ENCODE results near the gene PKD2.
"Not testable (repeated sequence)": the region's sequence is repeated elsewhere in the genome, so short reads cannot be mapped to it uniquely, and the experiment has no call there.

The PKD2 gene

DNA sequence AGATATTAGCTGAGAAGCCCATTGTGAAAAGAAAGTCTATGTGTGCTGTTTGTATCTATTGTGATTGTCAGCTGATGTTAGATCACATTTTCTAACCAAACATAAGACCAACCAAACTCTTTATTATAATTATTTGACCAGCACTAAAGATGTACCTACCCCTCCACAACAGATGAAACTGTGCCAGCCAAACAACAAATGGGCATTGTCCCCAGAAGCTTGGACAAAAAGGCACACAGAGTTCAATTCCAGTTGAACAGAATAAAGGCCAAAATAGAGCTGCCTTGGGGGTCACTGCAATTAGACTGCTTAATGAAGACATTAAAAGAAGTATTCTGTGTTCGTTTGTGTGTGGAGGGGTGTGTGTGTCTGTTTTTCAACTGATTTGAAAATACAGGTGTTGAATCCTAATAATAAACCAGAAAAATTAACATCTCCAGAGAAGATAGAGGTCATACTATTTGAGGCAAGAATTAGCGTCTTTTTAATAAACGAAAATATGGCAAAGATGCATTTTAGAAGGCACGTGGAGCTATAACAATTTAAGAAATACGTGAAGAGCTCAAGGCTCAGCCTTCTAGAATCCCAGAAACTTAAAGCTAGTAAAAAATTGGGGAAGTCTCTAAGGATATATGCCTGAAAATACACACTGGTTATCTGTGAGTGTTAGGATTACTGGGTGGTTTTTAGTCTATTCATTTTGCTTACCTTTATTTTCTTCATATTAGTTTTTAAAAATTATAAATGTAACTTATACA, 29.7 kb upstream of the PKD2 start:
- Histone ChIP-seq H3K36me3 (ENCODE audit: control insufficient read depth, insufficient read depth, low read length) (no peaks in the 10 kb centered on the region), H3K4me3 (ENCODE audit: low read length) (no peak overlapping the region), H3K4me1 (ENCODE audit: control insufficient read depth, insufficient read depth, low read length) (no peaks in the 10 kb centered on the region), H3K27ac (ENCODE audit: low read depth, low read length) (no peak overlapping the region), H3K9ac (ENCODE audit: low read length) (no peak overlapping the region), H3K27me3 (ENCODE audit: control insufficient read depth, insufficient read depth, low read length) (no peaks in the 10 kb centered on the region)

DNA sequence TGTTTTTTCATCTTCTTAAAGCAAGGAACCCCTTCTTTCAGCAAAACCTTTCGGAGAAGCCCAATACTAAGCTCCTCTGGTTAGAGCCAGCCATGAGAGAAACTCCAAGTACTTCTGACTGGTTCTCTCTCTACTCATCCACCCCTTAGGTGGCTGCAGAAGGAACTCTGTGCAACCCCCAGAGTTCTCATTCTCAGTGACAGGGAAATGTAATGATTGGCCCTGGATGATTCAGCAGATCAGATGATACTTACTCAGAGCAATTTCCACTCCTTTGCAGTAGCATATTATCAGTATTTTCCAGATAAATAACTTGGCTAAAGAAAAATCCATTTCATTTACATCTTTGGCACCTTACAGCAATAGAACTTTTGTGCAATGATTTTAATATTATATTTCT, 28.8 kb upstream of the PKD2 start:
- H3K36me3 ChIP-seq (ENCODE audit: control insufficient read depth, insufficient read depth, low read length): no peaks in the 10 kb centered on the region
- no peak overlapping the region for H3K27ac ChIP-seq (ENCODE audit: low read depth, low read length)
- no peak overlapping the region for H3K9ac ChIP-seq (ENCODE audit: low read length)
- H3K4me3 ChIP-seq (ENCODE audit: low read length): no peak overlapping the region
- H3K4me1 ChIP-seq (ENCODE audit: control insufficient read depth, insufficient read depth, low read length): no peaks in the 10 kb centered on the region
- no peaks in the 10 kb centered on the region for H3K27me3 ChIP-seq (ENCODE audit: control insufficient read depth, insufficient read depth, low read length)

DNA sequence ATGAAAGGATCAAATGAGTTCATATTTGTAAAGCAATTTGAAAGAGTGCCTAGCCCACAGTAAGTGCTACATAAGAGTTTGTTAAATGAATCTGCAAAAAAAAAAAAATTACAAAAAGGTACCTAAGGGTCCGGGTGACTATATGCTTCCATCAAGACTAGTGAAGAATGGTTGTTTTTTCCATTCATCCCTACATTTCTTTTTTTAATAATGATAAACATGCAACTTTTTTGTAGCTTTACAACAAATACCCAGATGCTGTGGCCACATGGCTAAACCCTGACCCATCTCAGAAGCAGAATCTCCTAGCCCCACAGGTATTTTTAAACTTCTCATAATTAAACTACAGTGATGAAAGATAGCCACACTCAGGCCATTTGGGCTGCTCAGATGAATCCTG, 27.6 kb upstream of the PKD2 start:
- H3K36me3 ChIP-seq (ENCODE audit: control insufficient read depth, insufficient read depth, low read length): no peaks in the 10 kb centered on the region
- H3K4me1 ChIP-seq (ENCODE audit: control insufficient read depth, insufficient read depth, low read length): no peaks in the 10 kb centered on the region
- no peaks in the 10 kb centered on the region for H3K27me3 ChIP-seq (ENCODE audit: control insufficient read depth, insufficient read depth, low read length)
- no peak overlapping the region for H3K4me3 ChIP-seq (ENCODE audit: low read length)
- no peak overlapping the region for H3K27ac ChIP-seq (ENCODE audit: low read depth, low read length)
- H3K9ac ChIP-seq (ENCODE audit: low read length): no peak overlapping the region

DNA sequence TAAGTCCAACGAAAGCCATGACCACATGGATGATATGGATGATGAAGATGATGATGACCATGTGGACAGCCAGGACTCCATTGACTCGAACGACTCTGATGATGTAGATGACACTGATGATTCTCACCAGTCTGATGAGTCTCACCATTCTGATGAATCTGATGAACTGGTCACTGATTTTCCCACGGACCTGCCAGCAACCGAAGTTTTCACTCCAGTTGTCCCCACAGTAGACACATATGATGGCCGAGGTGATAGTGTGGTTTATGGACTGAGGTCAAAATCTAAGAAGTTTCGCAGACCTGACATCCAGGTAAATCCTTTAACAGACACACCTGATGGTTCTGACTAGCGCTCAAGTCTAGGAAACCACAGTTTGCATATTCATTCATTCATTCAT, 25.9 kb upstream of the PKD2 start:
- H3K4me1 ChIP-seq (ENCODE audit: control insufficient read depth, insufficient read depth, low read length): no peaks in the 10 kb centered on the region
- no peak overlapping the region for H3K9ac ChIP-seq (ENCODE audit: low read length)
- no peak overlapping the region for H3K4me3 ChIP-seq (ENCODE audit: low read length)
- no peak overlapping the region for H3K27ac ChIP-seq (ENCODE audit: low read depth, low read length)
- H3K27me3 ChIP-seq (ENCODE audit: control insufficient read depth, insufficient read depth, low read length): no peaks in the 10 kb centered on the region
- H3K36me3 ChIP-seq (ENCODE audit: control insufficient read depth, insufficient read depth, low read length): no peaks in the 10 kb centered on the region

DNA sequence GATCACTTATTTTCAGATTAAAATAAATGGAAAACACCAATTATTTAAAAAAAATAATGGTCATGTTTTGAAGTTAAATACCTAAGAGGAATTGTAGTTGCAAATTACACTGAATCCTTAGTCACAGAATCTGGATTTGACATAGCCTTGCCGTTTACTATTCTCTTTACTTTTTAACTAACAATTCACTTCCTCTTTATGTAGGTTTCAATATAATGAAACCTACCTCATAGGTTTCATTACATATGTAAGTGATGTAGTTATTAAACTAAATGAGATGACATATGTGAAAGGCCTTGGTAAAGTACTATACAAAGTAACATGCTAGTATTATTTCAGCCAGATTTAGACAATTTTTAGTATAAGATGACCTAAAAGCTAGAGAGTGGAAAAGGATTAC, 25.4 kb upstream of the PKD2 start:
- no peaks in the 10 kb centered on the region for H3K36me3 ChIP-seq (ENCODE audit: control insufficient read depth, insufficient read depth, low read length)
- H3K9ac ChIP-seq (ENCODE audit: low read length): no peak overlapping the region
- H3K27me3 ChIP-seq (ENCODE audit: control insufficient read depth, insufficient read depth, low read length): no peaks in the 10 kb centered on the region
- H3K4me1 ChIP-seq (ENCODE audit: control insufficient read depth, insufficient read depth, low read length): no peaks in the 10 kb centered on the region
- no peak overlapping the region for H3K27ac ChIP-seq (ENCODE audit: low read depth, low read length)
- no peak overlapping the region for H3K4me3 ChIP-seq (ENCODE audit: low read length)

DNA sequence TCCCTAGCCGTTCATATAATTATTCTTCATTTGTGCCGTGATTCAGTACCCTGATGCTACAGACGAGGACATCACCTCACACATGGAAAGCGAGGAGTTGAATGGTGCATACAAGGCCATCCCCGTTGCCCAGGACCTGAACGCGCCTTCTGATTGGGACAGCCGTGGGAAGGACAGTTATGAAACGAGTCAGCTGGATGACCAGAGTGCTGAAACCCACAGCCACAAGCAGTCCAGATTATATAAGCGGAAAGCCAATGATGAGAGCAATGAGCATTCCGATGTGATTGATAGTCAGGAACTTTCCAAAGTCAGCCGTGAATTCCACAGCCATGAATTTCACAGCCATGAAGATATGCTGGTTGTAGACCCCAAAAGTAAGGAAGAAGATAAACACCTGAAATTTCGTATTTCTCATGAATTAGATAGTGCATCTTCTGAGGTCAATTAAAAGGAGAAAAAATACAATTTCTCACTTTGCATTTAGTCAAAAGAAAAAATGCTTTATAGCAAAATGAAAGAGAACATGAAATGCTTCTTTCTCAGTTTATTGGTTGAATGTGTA, 24.9 kb upstream of the PKD2 start:
- Histone ChIP-seq H3K4me3 (ENCODE audit: low read length) (no peak overlapping the region), H3K36me3 (ENCODE audit: control insufficient read depth, insufficient read depth, low read length) (no peaks in the 10 kb centered on the region), H3K27ac (ENCODE audit: low read depth, low read length) (no peak overlapping the region), H3K9ac (ENCODE audit: low read length) (no peak overlapping the region), H3K4me1 (ENCODE audit: control insufficient read depth, insufficient read depth, low read length) (no peaks in the 10 kb centered on the region), H3K27me3 (ENCODE audit: control insufficient read depth, insufficient read depth, low read length) (no peaks in the 10 kb centered on the region)

DNA sequence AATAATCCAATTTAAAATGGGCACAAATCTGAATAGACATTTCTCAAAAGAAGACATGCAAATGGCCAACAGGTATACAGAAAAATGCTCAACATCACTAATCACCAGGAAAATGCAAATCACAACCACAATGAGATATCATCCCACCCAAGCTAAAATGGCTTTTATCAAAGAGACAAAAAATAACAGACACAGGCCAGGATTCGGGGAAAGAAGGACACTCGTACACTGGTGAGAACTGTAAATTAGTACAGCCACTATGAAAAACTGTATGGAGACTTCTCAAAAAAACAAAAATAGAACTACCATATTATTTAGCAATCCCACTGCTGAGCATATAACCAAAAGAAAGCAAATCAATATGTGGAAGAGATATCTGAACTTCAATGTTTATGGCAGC, 23.4 kb upstream of the PKD2 start:
- H3K4me3 ChIP-seq (ENCODE audit: low read length): no peak overlapping the region
- H3K27me3 ChIP-seq (ENCODE audit: control insufficient read depth, insufficient read depth, low read length): no peaks in the 10 kb centered on the region
- no peaks in the 10 kb centered on the region for H3K36me3 ChIP-seq (ENCODE audit: control insufficient read depth, insufficient read depth, low read length)
- no peaks in the 10 kb centered on the region for H3K4me1 ChIP-seq (ENCODE audit: control insufficient read depth, insufficient read depth, low read length)
- no peak overlapping the region for H3K27ac ChIP-seq (ENCODE audit: low read depth, low read length)
- H3K9ac ChIP-seq (ENCODE audit: low read length): no peak overlapping the region

DNA sequence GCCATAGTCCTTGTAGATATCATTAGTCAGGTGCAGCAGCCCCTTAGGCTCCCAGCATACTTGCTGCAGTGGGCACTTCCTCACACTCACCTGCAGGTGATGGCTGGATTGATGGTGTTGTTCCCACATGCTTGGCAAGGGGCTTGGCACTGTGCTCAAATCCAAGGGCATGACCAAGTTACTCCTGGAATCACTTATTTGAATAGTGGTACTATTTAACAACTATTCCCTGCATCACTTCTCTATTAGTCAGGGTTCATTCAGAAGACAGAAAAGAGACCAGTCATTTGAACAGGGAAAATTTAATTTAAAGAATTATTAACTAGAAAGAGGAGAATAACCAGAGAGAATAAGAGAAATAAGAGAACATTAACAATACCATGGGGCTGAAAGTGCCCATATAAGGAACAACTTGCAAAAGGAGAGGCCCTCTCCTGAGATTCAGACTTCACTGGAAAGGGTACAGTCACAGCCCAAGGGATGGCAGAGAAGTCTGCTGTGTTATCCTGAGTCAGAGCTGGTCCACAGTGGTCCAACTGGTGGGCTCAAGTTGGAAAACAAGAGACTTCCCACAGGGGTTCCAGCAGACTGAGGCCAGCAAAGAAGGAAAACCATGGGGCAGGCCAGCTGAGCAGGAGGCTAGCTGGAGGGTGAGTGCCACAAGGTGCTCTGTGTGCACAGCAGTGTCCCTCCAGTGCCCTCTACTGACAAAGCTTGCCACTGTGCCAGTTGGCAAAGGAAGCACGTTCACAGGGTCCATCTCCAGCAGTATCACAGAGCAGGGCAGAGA, 22.1 kb upstream of the PKD2 start:
- H3K27ac ChIP-seq (ENCODE audit: low read depth, low read length): no peak overlapping the region
- no peak overlapping the region for H3K4me3 ChIP-seq (ENCODE audit: low read length)
- no peaks in the 10 kb centered on the region for H3K36me3 ChIP-seq (ENCODE audit: control insufficient read depth, insufficient read depth, low read length)
- no peaks in the 10 kb centered on the region for H3K27me3 ChIP-seq (ENCODE audit: control insufficient read depth, insufficient read depth, low read length)
- H3K4me1 ChIP-seq (ENCODE audit: control insufficient read depth, insufficient read depth, low read length): no peaks in the 10 kb centered on the region
- no peak overlapping the region for H3K9ac ChIP-seq (ENCODE audit: low read length)

DNA sequence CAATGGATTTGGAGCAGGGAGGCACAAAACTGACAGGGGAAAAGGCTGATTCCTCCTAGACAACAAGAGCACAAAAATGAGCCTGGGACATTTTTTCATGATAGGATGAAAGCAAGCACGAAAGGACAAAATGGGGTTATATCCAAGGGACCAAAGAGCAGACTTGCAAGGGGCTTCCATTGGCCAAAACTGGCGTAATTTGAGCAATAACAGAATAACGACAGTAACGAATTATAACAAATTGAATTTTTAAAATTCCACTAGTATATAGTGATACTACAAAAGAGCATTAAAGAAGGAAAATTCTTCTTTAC, 21.6 kb upstream of the PKD2 start:
- H3K4me1 ChIP-seq (ENCODE audit: control insufficient read depth, insufficient read depth, low read length): no peaks in the 10 kb centered on the region
- H3K4me3 ChIP-seq (ENCODE audit: low read length): no peak overlapping the region
- H3K9ac ChIP-seq (ENCODE audit: low read length): no peak overlapping the region
- no peaks in the 10 kb centered on the region for H3K36me3 ChIP-seq (ENCODE audit: control insufficient read depth, insufficient read depth, low read length)
- no peaks in the 10 kb centered on the region for H3K27me3 ChIP-seq (ENCODE audit: control insufficient read depth, insufficient read depth, low read length)
- no peak overlapping the region for H3K27ac ChIP-seq (ENCODE audit: low read depth, low read length)

DNA sequence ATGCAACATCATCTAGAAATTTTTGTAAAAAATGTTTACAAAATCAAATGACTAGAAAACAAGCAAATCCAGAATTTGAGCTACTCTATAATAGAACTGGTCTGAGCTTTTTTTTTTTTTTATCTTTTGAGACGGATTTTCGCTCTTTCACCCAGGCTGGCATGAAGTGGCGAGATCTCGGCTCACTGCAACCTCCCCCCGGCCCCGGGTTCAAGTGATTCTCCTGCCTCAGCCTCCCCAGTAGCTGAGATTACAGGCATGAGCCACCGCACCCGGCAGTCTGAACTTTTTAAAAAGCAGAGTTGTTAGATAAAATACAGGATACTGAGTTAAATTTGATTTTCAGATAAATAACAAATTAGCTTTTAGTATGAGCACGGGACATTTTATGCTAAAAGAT, 20.9 kb upstream of the PKD2 start:
- Histone ChIP-seq H3K27me3 (ENCODE audit: control insufficient read depth, insufficient read depth, low read length) (no peaks in the 10 kb centered on the region), H3K4me3 (ENCODE audit: low read length) (no peak overlapping the region), H3K4me1 (ENCODE audit: control insufficient read depth, insufficient read depth, low read length) (no peaks in the 10 kb centered on the region), H3K27ac (ENCODE audit: low read depth, low read length) (no peak overlapping the region), H3K9ac (ENCODE audit: low read length) (no peak overlapping the region), H3K36me3 (ENCODE audit: control insufficient read depth, insufficient read depth, low read length) (no peaks in the 10 kb centered on the region)

DNA sequence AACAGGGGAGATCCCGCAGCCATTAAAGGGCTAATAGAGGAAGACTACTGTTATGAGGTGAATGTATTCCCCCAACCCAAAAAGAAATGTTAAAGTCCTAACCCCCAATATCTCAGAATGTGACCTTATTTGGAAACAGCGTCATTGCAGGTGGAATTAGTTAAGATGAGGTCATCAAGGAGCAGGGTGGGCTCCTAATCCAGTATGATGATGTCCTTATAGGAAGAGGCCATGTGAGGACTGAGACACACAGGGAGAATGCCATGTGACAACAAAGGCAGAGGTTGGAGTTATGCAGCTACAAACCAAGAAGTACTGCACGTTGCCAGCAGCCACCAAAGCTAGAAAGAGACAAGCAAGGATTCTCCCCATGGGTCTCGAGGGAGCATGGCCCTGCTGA, 17.7 kb upstream of the PKD2 start:
- Histone ChIP-seq H3K4me3 (ENCODE audit: low read length) (no peak overlapping the region), H3K27ac (ENCODE audit: low read depth, low read length) (no peak overlapping the region), H3K9ac (ENCODE audit: low read length) (no peak overlapping the region), H3K36me3 (ENCODE audit: control insufficient read depth, insufficient read depth, low read length) (no peaks in the 10 kb centered on the region), H3K27me3 (ENCODE audit: control insufficient read depth, insufficient read depth, low read length) (no peaks in the 10 kb centered on the region), H3K4me1 (ENCODE audit: control insufficient read depth, insufficient read depth, low read length) (no peaks in the 10 kb centered on the region)

DNA sequence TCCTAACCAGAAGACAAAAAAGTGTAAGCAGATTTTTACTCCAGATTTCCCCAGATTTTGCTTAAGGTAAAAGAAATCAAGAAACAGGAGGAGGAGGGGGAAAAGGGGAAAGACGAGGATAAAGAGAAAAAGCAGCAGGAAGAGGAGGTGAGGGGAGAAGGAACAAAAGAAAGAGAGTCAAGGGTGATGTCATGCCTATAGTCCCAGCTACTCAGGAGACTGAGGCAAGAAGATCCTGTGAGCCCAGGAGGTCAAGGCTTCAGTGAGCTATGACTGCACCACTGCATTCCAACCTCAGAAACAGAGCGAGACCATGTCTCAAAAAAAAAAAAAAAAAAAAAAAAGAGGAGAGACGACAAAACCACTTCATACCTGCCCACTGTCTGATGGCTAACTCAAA, 12.0 kb upstream of the PKD2 start:
- Histone ChIP-seq H3K4me3 (ENCODE audit: low read length) (no peak overlapping the region), H3K36me3 (ENCODE audit: control insufficient read depth, insufficient read depth, low read length) (no peaks in the 10 kb centered on the region), H3K9ac (ENCODE audit: low read length) (no peak overlapping the region), H3K27ac (ENCODE audit: low read depth, low read length) (no peak overlapping the region), H3K27me3 (ENCODE audit: control insufficient read depth, insufficient read depth, low read length) (no peaks in the 10 kb centered on the region), H3K4me1 (ENCODE audit: control insufficient read depth, insufficient read depth, low read length) (no peaks in the 10 kb centered on the region)

DNA sequence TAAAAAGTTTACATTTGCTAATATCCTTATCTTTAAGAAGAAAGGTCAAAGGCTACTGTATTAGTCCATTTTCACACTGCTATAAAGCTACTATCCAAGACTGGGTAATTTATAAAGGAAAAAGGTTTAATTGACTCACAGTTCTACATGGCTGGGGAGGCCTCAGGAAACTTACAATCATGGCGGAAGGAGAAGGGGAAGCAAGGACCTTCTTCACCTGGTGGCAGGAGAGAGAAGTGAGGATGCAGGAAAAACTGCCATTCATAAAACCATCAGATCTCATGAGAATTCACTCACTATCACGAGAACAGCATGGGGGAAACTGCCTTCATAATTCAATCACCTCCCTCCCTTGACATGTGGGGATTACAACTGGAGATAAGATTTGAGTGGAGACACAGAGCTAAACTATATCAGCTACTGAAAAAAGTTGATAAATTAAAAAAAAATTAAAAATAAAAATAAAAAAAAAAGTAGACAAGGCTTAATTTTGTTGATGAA, 8.2 kb upstream of the PKD2 start:
- H3K4me3 ChIP-seq (ENCODE audit: low read length); H3K4me1 ChIP-seq (ENCODE audit: control insufficient read depth, insufficient read depth, low read length); H3K36me3 ChIP-seq (ENCODE audit: control insufficient read depth, insufficient read depth, low read length); H3K27me3 ChIP-seq (ENCODE audit: control insufficient read depth, insufficient read depth, low read length); H3K27ac ChIP-seq (ENCODE audit: low read depth, low read length); H3K9ac ChIP-seq (ENCODE audit: low read length): not testable (repeated sequence)
